SK-N-SH (cell line): ENCODE measurements around the gene ARHGEF28. TPM values are rescaled to one million over a fixed set of nuclear protein-coding genes. Genes with fewer than 3 reads are reported as not detected.

Source experiments
- CTCF ChIA-PET: fragments of 300-600, 350-600 bp; formaldehyde crosslinking; extraction: SDS; loops from one replicate; lab custom pipeline; 2021; lab: Yijun Ruan, JAX
- POLR2A ChIA-PET: fragments of 350-600 bp; sonication (Branson Sonifier 250); formaldehyde crosslinking; extraction: SDS; loops from one replicate; lab custom pipeline; 2020; ENCODE audit warnings: antibody characterized with exemption, inconsistent platforms; lab: Yijun Ruan, JAX
- DNase-seq: peaks from one replicate; pipeline ENCODE4 v3.0.0; 2012
- H2AFZ ChIP-seq: fragments of 200-600 bp; sonication (generic); 2 replicates; pipeline ENCODE4 v1.8.1; 2016; ENCODE audit warnings: antibody characterized with exemption, mild to moderate bottlenecking, low read depth
- H3F3A ChIP-seq: fragments of 200-600 bp; sonication (generic); replicated peaks from 2 replicates; pipeline ENCODE3; 2016; ENCODE audit warnings: antibody characterized with exemption, mild to moderate bottlenecking; ENCODE audit not compliant: insufficient read depth
- H3K27ac ChIP-seq, 2 experiments: fragments of 200-500 bp in 1 of 2; fragments of 200-600 bp in 1 of 2; sonication (Bioruptor generic) in 1 of 2; sonication (generic), shearing (Covaris generic) in 1 of 2; 2 replicates each; pipeline versions ENCODE4 v1.5.1 to v1.6.1; 2014 to 2016; ENCODE audit warnings: low read depth in 2 of 2, inconsistent platforms in 1 of 2, low read length in 1 of 2, mild to moderate bottlenecking in 1 of 2, mixed read lengths in 1 of 2
- H3K27me3 ChIP-seq: fragments of 200-600 bp; sonication (generic), shearing (Covaris generic); 2 replicates; pipeline ENCODE4 v1.6.1; 2016; ENCODE audit warnings: mixed run types; ENCODE audit not compliant: insufficient read depth
- H3K36me3 ChIP-seq, 2 experiments: fragments of 200-500 bp in 1 of 2; fragments of 200-600 bp in 1 of 2; sonication (Bioruptor generic) in 1 of 2; sonication (generic) in 1 of 2; replicated peaks in 1 of 2; 2 replicates each; pipeline versions ENCODE3 to v1.5.1; 2014 to 2016; ENCODE audit warnings: low read length in 1 of 2, mild to moderate bottlenecking in 1 of 2; ENCODE audit not compliant: insufficient read depth in 2 of 2, control insufficient read depth in 1 of 2
- H3K4me1 ChIP-seq, 2 experiments: fragments of 200-500 bp in 1 of 2; fragments of 200-600 bp in 1 of 2; sonication (Bioruptor generic) in 1 of 2; sonication (generic), shearing (Covaris generic) in 1 of 2; 2 replicates each; pipeline versions ENCODE4 v1.5.1 to v1.6.1; 2014 to 2016; ENCODE audit warnings: low read depth in 1 of 2, low read length in 1 of 2, mixed run types in 1 of 2; ENCODE audit not compliant: insufficient read depth in 2 of 2, control insufficient read depth in 1 of 2
- H3K4me2 ChIP-seq: fragments of 200-600 bp; sonication (generic), shearing (Covaris generic); 2 replicates; pipeline ENCODE4 v1.6.1; 2017; ENCODE audit warnings: mixed run types
- H3K4me3 ChIP-seq, 2 experiments: fragments of 200-500 bp in 1 of 2; fragments of 200-600 bp in 1 of 2; sonication (Bioruptor generic) in 1 of 2; sonication (generic), shearing (Covaris generic) in 1 of 2; 2 replicates each; pipeline versions ENCODE4 v1.5.1 to v1.8.1; 2014 to 2016; ENCODE audit warnings: low read depth in 2 of 2, inconsistent platforms in 1 of 2, low read length in 1 of 2, mild to moderate bottlenecking in 1 of 2, mixed read lengths in 1 of 2, moderate library complexity in 1 of 2
- H3K79me2 ChIP-seq: fragments of 200-600 bp; sonication (generic); 2 replicates; pipeline ENCODE4 v1.8.1; 2017; ENCODE audit warnings: mild to moderate bottlenecking; ENCODE audit not compliant: insufficient read depth
- H3K9ac ChIP-seq: fragments of 200-600 bp; sonication (generic); 2 replicates; pipeline ENCODE4 v1.6.1; 2017; ENCODE audit warnings: mixed run types
- H3K9me2 ChIP-seq: fragments of 200-600 bp; sonication (generic); 2 replicates; pipeline ENCODE4 v1.6.1; 2017; ENCODE audit warnings: mixed run types
- H3K9me3 ChIP-seq: fragments of 200-600 bp; sonication (generic); 2 replicates; pipeline ENCODE4 v1.6.1; 2017; ENCODE audit warnings: mixed run types, mild to moderate bottlenecking, moderate library complexity
- H4K20me1 ChIP-seq: fragments of 200-600 bp; sonication (generic); 2 replicates; pipeline ENCODE4 v1.6.1; 2017; ENCODE audit warnings: mild to moderate bottlenecking, mixed run types; ENCODE audit not compliant: insufficient read depth
- ELF1 ChIP-seq: IDR thresholded peaks from 2 replicates; pipeline ENCODE4 v1.4.0; 2012
- EP300 ChIP-seq, 2 experiments: IDR thresholded peaks; 2 replicates each; pipeline versions ENCODE4 v1.4.0 to v1.6.1; 2012; ENCODE audit warnings: borderline replicate concordance in 1 of 2, low read depth in 1 of 2, low read length in 1 of 2
- FOXJ3 ChIP-seq: sonication (generic); formaldehyde crosslinking; IDR thresholded peaks from 2 replicates; pipeline ENCODE4 v1.5.1; 2020; ENCODE audit warnings: mild to moderate bottlenecking, missing genetic modification reagents
- GATA2 ChIP-seq: sonication (generic); formaldehyde crosslinking; IDR thresholded peaks from 2 replicates; pipeline ENCODE4 v1.5.0; 2020; ENCODE audit warnings: mild to moderate bottlenecking, missing genetic modification reagents
- JUND ChIP-seq: IDR thresholded peaks from 2 replicates; pipeline ENCODE4 v1.4.0; 2012
- MEF2A ChIP-seq: IDR thresholded peaks from 2 replicates; pipeline ENCODE4 v1.4.0; 2012; ENCODE audit warnings: low read depth, borderline replicate concordance
- MXI1 ChIP-seq: IDR thresholded peaks from 2 replicates; pipeline ENCODE4 v1.6.1; 2012; ENCODE audit warnings: mild to moderate bottlenecking, low read depth, low read length, improper control_type of control experiment
- RAD21 ChIP-seq: IDR thresholded peaks from 2 replicates; pipeline ENCODE4 v1.6.1; 2012; ENCODE audit warnings: mild to moderate bottlenecking, low read length
- RCOR1 ChIP-seq: fragments of 150-350 bp; IDR thresholded peaks from 2 replicates; pipeline ENCODE4 v1.6.1; 2017; ENCODE audit warnings: antibody characterized with exemption, low read length
- REST ChIP-seq: IDR thresholded peaks from 2 replicates; pipeline ENCODE4 v1.6.1; 2012; ENCODE audit warnings: mild to moderate bottlenecking, low read depth, low read length, moderate library complexity
- RFX5 ChIP-seq: IDR thresholded peaks from 2 replicates; pipeline ENCODE4 v1.6.1; 2012; ENCODE audit warnings: mild to moderate bottlenecking, improper control_type of control experiment, low read length
- SIN3A ChIP-seq: IDR thresholded peaks from 2 replicates; pipeline ENCODE4 v1.6.1; 2012; ENCODE audit warnings: low read depth, mild to moderate bottlenecking, low read length, moderate library complexity, borderline replicate concordance
- TEAD4 ChIP-seq: IDR thresholded peaks from 2 replicates; pipeline ENCODE4 v1.4.0; 2012; ENCODE audit warnings: mild to moderate bottlenecking, borderline replicate concordance; ENCODE audit not compliant: insufficient read depth
- YY1 ChIP-seq: IDR thresholded peaks from 2 replicates; pipeline ENCODE4 v1.4.0; 2012; ENCODE audit warnings: low read depth, mild to moderate bottlenecking
- WGBS: methylation state at CpG from one replicate; pipeline ENCODE4 v1.1.6; 2017; ENCODE audit warnings: low lambda C conversion rate; 5-methylcytosine and 5-hydroxymethylcytosine counted together
- polyA plus RNA-seq, 3 experiments: library from polyadenylated mRNA; depleted of rRNA; stranded (reverse); fragments of >200 nt; gene quantifications; 2 replicates each; pipeline ENCODE4 v1.2.3, GENCODE V29; 2012
- TF ChIP-seq, protein P1 (sequence below): fragments of 200-600 bp; sonication (generic); IDR thresholded peaks from 2 replicates; pipeline ENCODE4 v1.6.1; 2017; ENCODE audit warnings: antibody characterized with exemption, mild to moderate bottlenecking, moderate library complexity

Gene ARHGEF28
- polyA plus RNA-seq, 1 of the 3 experiments (the other 2 are of a cell fraction) = 4.2 TPM

- no peak overlapping the region for H3K4me2 ChIP-seq
- H3K27me3 ChIP-seq = no peaks in the 10 kb centered on the region
- no peak overlapping the region for H3K27ac ChIP-seq
- POLR2A ChIA-PET = no interaction called here
- no peaks in the 10 kb centered on the region for H3K9me3 ChIP-seq
- peaks cover 2 to 10% of the 10 kb centered on the region in 2 experiments for H3K36me3 ChIP-seq
- DNase-seq = no peak
- 99% methylated on average over 19 of the region's 27 CpGs for WGBS
- H4K20me1 ChIP-seq = no peaks in the 10 kb centered on the region
- H3K4me3 ChIP-seq = no peak overlapping the region
- CTCF ChIA-PET = interaction anchor here (1.3 to 1.4 kb wide), 2 partner anchors 23 to 730 kb away, joined by 3 to 5 read pairs; partner anchors contain the start of gene ENC1
- TF ChIP-seq ELF1 (no peak), REST (no peak), RCOR1 (no peak), JUND (no peak), SIN3A (no peak), RAD21 (no peak), EP300 (IDR thresholded peaks at IDR 0.05; ENCODE audit: borderline replicate concordance in 1 of 2, low read depth in 1 of 2, low read length in 1 of 2) (no peak), RFX5 (no peak)
- TF ChIP-seq, protein P1, sequence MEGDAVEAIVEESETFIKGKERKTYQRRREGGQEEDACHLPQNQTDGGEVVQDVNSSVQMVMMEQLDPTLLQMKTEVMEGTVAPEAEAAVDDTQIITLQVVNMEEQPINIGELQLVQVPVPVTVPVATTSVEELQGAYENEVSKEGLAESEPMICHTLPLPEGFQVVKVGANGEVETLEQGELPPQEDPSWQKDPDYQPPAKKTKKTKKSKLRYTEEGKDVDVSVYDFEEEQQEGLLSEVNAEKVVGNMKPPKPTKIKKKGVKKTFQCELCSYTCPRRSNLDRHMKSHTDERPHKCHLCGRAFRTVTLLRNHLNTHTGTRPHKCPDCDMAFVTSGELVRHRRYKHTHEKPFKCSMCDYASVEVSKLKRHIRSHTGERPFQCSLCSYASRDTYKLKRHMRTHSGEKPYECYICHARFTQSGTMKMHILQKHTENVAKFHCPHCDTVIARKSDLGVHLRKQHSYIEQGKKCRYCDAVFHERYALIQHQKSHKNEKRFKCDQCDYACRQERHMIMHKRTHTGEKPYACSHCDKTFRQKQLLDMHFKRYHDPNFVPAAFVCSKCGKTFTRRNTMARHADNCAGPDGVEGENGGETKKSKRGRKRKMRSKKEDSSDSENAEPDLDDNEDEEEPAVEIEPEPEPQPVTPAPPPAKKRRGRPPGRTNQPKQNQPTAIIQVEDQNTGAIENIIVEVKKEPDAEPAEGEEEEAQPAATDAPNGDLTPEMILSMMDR = no peak
- H3K9me2 ChIP-seq = no peaks in the 10 kb centered on the region
- H3K79me2 ChIP-seq = no peaks in the 10 kb centered on the region
- no peak overlapping the region for H3K9ac ChIP-seq
- H3F3A ChIP-seq = no peaks in the 10 kb centered on the region
- H3K4me1 ChIP-seq = peaks cover 0 to 5% of the 10 kb centered on the region in 2 experiments; a peak in 3 of 4 replicates
- no peak overlapping the region for H2AFZ ChIP-seq
These were observed 283.5 kb downstream of the ARHGEF28 start for GRCh38 chr5:73909474-73909873.

- no peaks in the 10 kb centered on the region for H4K20me1 ChIP-seq
- no peak overlapping the region for H3K27ac ChIP-seq
- WGBS = 54% methylated on average over 4 of the region's 4 CpGs
- H3F3A ChIP-seq = no peaks in the 10 kb centered on the region
- H3K9ac ChIP-seq = no peak overlapping the region
- no peak for DNase-seq
- ChIA-PET POLR2A (no interaction called here), CTCF (interaction anchor here (1.1 to 2.1 kb wide), 3 partner anchors 9 to 737 kb away, joined by 4 to 9 read pairs (median 5); no protein-coding TSS in a partner anchor)
- peaks cover 0 to 5% of the 10 kb centered on the region in 2 experiments; a peak in 3 of 4 replicates for H3K4me1 ChIP-seq
- H2AFZ ChIP-seq = no peak overlapping the region
- no peaks in the 10 kb centered on the region for H3K27me3 ChIP-seq
- H3K4me3 ChIP-seq = no peak overlapping the region
- H3K9me2 ChIP-seq = no peaks in the 10 kb centered on the region
- H3K79me2 ChIP-seq = no peaks in the 10 kb centered on the region
- no peaks in the 10 kb centered on the region for H3K9me3 ChIP-seq
- peaks cover 0 to 2% of the 10 kb centered on the region in 2 experiments for H3K36me3 ChIP-seq
- no peak overlapping the region for H3K4me2 ChIP-seq
- TF ChIP-seq MEF2A = no peak
- no peak for TF ChIP-seq ELF1
- no peak for TF ChIP-seq MXI1
- TF ChIP-seq JUND = no peak
- no peak for TF ChIP-seq YY1
- TF ChIP-seq GATA2 (CRISPR knock-in tag) = no peak
- TF ChIP-seq FOXJ3 = no peak
- TF ChIP-seq TEAD4 = no peak
- TF ChIP-seq, protein P1 = no peak
- no peak for TF ChIP-seq REST
These were observed 285.9 kb downstream of the ARHGEF28 start for GRCh38 chr5:73911761-73912393.
